Lung (tissue), 12 donors: Measurements from ENCODE around the gene ZNF516. TPM values are rescaled to one million over a fixed set of nuclear protein-coding genes. Genes with fewer than 3 reads are reported as not detected.

ENCODE experiments used
- ATAC-seq: fragments of 200-7000 bp; cut with Tn5 transposase; one replicate; pipeline ENCODE4 v1.9.1; 2020; ENCODE audit warnings: moderate number of reproducible peaks; ENCODE audit not compliant: insufficient read depth, low FRiP score
- DNase-seq, 3 donors: peaks; one replicate each; pipeline ENCODE4 v3.0.0-alpha.2; 2013 to 2017
- H3K27ac ChIP-seq, 2 donors: one replicate each; pipeline ENCODE4 v1.5.1; 2013; ENCODE audit warnings: mild to moderate bottlenecking in 2 of 2, moderate library complexity in 2 of 2, control low read depth in 1 of 2, inconsistent platforms in 1 of 2, low read depth in 1 of 2, low read length in 1 of 2
- H3K27me3 ChIP-seq, 3 donors: one replicate each; pipeline ENCODE4 v1.5.1; 2013; ENCODE audit warnings: low read length in 2 of 3; ENCODE audit not compliant: control insufficient read depth in 3 of 3, insufficient read depth in 3 of 3
- H3K36me3 ChIP-seq, 4 donors: one replicate each; pipeline ENCODE4 v1.5.1; 2013; ENCODE audit warnings: low read length in 4 of 4, mild to moderate bottlenecking in 1 of 4, moderate library complexity in 1 of 4; ENCODE audit not compliant: control insufficient read depth in 4 of 4, insufficient read depth in 4 of 4
- H3K4me1 ChIP-seq, 5 donors: one replicate each; pipeline ENCODE4 v1.5.1; 2013; ENCODE audit warnings: low read length in 5 of 5, mild to moderate bottlenecking in 2 of 5, moderate library complexity in 1 of 5; ENCODE audit not compliant: control insufficient read depth in 5 of 5, insufficient read depth in 5 of 5
- H3K4me3 ChIP-seq: one replicate; pipeline ENCODE4 v1.5.1; 2013; ENCODE audit warnings: mild to moderate bottlenecking, control low read depth, moderate library complexity
- H3K9ac ChIP-seq, 2 donors: one replicate each; pipeline ENCODE4 v1.5.1; 2013; ENCODE audit warnings: low read length in 2 of 2, control low read depth in 1 of 2; ENCODE audit not compliant: insufficient read depth in 1 of 2
- H3K9me3 ChIP-seq, 4 donors: one replicate each; pipeline ENCODE4 v1.5.1; 2013; ENCODE audit warnings: low read length in 3 of 4, mild to moderate bottlenecking in 1 of 4, moderate library complexity in 1 of 4; ENCODE audit not compliant: control insufficient read depth in 4 of 4, insufficient read depth in 3 of 4
- CTCF ChIP-seq: IDR thresholded peaks from 2 replicates; pipeline ENCODE4 v1.5.1; 2012; ENCODE audit warnings: mild to moderate bottlenecking; ENCODE audit errors: control extremely low read depth, extremely low read depth
- WGBS, 2 donors: extraction: QIAGEN DNeasy Blood & Tissue Kit; methylation state at CpG; one replicate each; pipeline ENCODE4 v1.1.7; 2013; 5-methylcytosine and 5-hydroxymethylcytosine counted together
- polyA plus RNA-seq, 2 donors: library from polyadenylated mRNA; stranded (reverse); fragments of 200-250 nt; gene quantifications; one replicate each; pipeline ENCODE4 v1.2.1, GENCODE V29; 2013
- total RNA-seq, 2 donors: library from RNA; depleted of rRNA in 1 of 2; stranded (reverse); fragments of >200 nt in 1 of 2; gene quantifications; one replicate each; pipeline ENCODE4 v1.2.1, GENCODE V29; 2014 to 2021
- donor health status: control.
- donor health status: control.
- donor health status: Bipolar disorder and iron deficiency.
- donor health status: healthy.
- donor health status: DM: yes; HTN: yes; CAD: no.

ZNF516 gene
- total and polyA plus RNA-seq, 4 donors: 7.7 to 45.4 (median 26.4) TPM

GRCh38 chr18:76314015-76314414, 181.0 kb downstream of the ZNF516 start:
- TF ChIP-seq CTCF: no peak
- peaks cover 0 to 2% (median 0%) of the 10 kb centered on the region in 4 donors for H3K9me3 ChIP-seq
- H3K27me3 ChIP-seq: no peaks in the 10 kb centered on the region
- no peaks in the 10 kb centered on the region for H3K36me3 ChIP-seq
- peaks cover 0 to 51% (median 3%) of the 10 kb centered on the region in 5 donors for H3K4me1 ChIP-seq
- no peak overlapping the region for H3K9ac ChIP-seq
- DNase-seq (peak in 2 of 3 donors; percentile 51 to 59), ATAC-seq (no peak)
- 10 to 29% methylated on average over 3 of the region's 3 CpGs for WGBS, 2 donors
- H3K4me3 ChIP-seq: no peak overlapping the region
- H3K27ac ChIP-seq: no peak overlapping the region
